Activated T-cell treated with anti-CD3 and anti-CD28 coated beads, Interleukin-2, amount 50 U/mL, for 1 hour (primary cell): ENCODE measurements around the gene MYO18A.
A peak's percentile ranks its signal among the peaks of the same experiment; 100 is the strongest.
"Not testable (repeated sequence)": the region's sequence is repeated elsewhere in the genome, so short reads cannot be mapped to it uniquely, and the experiment has no call there.

ENCODE experiments used
- DNase-seq: peaks from one replicate; pipeline ENCODE4 v3.0.0-alpha.2; 2020

MYO18A gene

DNA sequence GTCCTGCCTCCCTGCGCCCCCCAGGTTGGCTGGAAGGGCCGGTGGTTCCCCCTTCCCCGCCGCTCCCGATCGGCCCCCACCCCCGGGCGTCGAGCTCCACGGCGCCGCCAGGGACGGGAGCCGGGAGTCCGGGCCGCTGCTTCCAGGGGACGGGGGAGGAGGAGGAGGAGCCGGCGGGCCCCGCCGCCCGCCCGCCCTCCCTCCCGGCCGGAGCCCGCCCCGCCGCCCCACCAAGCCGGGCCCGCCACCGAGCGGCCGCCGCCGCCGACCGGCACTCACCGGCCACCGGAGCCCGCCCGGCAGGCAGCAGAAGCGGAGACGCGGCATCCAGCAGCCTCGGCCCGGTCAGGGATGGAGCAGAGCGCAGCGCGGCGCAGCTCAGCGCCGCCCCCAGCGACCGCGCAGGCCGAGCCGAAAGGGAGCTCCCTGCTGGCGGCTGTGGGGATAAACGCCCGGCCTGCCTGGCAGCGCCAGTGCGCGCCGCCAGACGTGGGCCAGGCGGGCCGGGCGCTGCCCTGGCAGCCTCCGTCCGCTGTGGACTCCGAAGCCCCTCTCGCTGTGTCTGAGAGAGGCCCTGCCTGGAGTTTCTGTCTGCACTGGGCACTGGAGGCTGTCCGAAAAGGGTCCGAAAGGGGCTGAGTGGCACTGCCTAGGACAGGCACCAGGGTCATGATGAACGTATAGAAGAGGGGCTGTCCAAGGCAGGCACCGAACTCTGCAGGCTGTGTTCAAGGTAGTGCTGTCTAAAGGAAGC is at the start of gene MYO18A:
Gene MYO18A (minus strand): TSS at position 365 of the 754 bp plus-strand sequence. CDS start 13,458 bp downstream, outside the sequence.
- peak; percentile 87 for DNase-seq

GRCh38 chr17:29225396-29225795 is 45.2 kb upstream of the MYO18A start:
- DNase-seq = no peak

- DNase-seq = not testable (repeated sequence)
Measured at GRCh38 chr17:29221338-29221737, 41.1 kb upstream of the MYO18A start.

GRCh38 chr17:29219378-29220047 is 39.3 kb upstream of the MYO18A start:
- peak; percentile 66 for DNase-seq

- DNase-seq = no peak
Measured at GRCh38 chr17:29216856-29217255, 36.7 kb upstream of the MYO18A start.

DNA sequence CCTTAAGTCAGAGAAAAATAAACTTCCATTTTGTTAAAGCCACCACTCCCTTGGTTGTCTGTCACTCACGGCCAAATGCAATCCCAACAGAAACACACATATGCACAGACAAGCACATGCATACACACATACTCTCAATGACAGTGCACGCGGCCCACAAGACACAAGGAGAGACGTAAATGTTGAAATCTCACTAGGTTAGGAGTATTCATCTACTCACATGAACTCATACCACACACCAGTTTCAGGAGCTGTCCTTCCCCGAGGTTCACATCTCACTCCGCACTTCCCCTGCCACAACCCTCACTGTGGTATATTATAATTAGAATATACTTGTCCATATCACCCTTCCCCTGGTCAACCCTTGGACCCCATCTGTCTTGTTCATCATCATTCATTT is 36.0 kb upstream of the MYO18A start:
- DNase-seq = no peak

DNA sequence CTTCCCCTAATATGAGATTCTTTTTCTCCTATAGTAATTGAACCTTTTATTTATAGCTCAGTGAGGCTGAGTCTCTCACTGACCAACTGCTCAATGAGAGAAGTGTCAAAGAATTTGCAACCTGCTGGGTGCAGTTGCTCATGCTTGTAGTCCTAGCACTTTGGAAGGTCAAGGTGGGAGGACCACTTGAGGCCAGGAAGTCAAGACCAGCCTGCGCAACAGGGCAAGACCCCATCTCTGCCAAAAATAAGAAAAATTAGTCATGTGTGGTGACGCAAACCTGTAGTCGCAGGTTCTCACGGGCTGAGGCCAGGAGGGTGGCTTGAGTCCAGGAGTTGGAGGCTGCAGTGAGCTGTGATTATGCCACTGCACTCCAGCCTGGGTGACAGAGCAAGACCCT is 35.5 kb upstream of the MYO18A start:
- DNase-seq = no peak

DNA sequence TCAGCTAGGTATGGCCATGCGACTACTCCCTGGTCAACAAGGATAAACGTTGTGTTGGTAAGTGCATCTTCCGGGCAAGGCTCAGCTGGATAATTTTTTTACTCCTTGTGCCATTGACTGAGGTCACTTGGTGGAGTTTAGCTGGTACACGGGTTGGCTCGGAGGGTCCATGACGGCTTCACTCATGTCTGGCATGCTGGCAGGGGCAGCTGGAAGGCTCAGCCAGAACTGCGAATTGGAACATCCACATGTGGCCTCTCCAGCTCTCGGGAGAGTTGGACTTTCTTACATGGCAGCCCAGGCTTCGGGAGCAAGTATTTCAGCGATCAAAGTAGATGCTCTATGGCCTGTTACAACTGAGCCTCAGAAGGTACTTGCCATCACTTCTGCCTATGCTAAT is 35.0 kb upstream of the MYO18A start:
- DNase-seq = no peak

DNA sequence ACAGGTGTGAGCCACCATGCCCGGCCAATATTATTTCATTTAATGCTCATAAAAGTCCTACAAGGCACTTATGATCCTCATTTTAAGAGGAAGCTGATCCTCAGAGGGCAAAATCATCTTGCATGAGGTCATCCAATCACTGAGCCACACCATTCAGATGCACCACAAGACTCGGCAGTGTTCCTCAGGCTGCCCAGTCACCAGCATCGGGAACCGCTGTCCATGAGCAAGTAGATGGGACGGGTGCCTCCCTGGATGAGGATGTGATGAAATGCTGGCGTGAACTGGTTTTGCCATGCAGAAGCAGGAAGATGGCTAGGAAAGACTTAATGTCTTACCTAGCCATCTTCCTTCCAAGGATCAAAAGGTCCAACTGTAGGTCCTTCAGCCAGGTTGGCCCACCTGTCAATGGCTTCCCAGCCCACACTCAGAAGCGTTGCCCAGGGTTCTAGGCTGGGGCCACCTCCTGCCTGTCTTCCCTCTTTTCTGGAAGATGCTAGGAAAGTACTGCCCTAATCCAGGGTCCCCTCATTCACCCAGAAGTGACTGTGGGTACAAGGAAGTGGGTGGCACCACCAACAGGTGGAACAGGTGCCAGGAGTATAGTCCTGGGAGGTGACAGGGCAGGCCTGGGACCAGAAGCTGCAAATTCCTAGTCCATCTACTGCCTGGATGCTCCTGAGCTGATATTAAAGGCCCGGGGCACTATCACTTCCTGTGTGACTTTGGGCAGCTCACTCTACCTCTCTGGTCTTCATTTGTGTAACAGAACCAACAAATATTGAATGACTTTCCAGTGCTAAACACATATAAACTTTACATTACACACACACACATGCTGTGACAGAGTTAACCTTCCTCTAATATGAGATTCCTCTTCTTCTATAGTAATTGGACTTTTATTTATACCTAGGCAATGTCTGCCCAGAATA is 34.3 kb upstream of the MYO18A start:
- no peak for DNase-seq

GRCh38 chr17:29212681-29213121 is 32.5 kb upstream of the MYO18A start:
- DNase-seq = no peak

DNA sequence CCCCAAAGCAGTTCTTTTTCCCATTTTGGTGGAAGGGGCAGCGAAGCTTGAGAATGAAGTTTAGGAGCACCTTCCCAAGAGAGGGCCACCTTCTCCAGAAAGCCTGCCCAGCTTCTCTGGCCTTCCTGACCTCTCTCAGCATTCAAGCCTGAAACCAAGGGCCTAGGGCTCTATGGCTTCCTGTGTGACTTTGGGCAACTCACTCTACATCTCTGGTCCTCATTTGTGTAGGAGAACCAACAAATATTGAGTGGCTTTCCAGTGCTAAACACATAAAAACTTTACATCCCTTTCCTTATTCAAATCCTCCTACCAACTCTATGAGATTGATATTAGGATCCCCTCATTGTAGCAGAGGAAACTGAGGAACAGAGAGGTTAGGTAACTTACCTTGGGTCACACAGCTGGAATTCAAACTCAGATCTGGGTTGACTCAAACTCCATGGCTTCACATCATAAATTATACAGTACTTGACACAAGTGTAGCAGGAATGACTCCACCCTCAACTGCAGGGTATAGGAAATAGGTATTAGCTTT is 32.0 kb upstream of the MYO18A start:
- DNase-seq = no peak

GRCh38 chr17:29210879-29211278 is 30.7 kb upstream of the MYO18A start:
- no peak for DNase-seq

DNA sequence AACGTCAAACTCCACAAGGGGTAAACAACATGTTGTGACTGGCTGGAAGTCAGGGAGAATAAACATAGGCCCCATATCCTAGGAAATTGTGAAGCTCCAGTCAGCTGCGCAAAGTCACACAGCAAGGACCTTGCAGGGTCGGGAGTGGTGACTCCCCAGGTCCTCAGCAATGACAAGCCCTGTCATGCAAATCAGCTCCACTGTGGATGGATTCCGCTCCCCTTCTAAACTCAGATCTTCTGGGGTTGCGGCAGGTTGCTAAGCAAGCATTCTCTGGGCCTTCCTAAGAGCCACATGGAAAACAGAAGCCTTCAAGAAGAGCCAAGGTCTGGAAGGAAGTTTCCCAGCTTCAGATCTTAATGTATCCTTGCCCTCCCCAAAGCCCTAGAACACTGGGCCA is 28.9 kb upstream of the MYO18A start:
- DNase-seq = no peak

GRCh38 chr17:29207975-29208374 is 27.8 kb upstream of the MYO18A start:
- DNase-seq = no peak

DNA sequence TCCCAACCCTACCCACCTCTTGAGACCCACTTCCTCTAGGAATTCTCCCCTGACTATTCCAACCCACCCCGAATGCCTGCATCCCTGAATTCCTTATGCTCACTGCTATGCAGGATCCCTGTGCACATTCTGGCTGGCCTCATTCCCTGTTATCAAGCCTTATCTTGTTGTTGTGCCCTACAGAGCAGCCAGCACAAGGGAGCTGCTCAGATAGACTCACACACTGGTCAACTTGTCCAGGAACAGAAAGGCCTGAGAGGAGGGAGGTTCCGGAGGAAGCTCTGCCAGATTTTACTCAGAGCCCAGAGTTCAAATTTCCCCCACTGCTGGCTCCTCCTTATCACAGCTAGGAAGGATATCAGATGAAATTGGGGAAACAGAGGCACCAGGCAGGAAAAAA is 24.8 kb upstream of the MYO18A start:
- no peak for DNase-seq

GRCh38 chr17:29204068-29204804 is 24.0 kb upstream of the MYO18A start:
- DNase-seq = not testable (repeated sequence)

- DNase-seq = no peak
Measured at GRCh38 chr17:29197516-29198272, 17.5 kb upstream of the MYO18A start.

- no peak for DNase-seq
Measured at GRCh38 chr17:29196769-29197515, 16.7 kb upstream of the MYO18A start.

DNA sequence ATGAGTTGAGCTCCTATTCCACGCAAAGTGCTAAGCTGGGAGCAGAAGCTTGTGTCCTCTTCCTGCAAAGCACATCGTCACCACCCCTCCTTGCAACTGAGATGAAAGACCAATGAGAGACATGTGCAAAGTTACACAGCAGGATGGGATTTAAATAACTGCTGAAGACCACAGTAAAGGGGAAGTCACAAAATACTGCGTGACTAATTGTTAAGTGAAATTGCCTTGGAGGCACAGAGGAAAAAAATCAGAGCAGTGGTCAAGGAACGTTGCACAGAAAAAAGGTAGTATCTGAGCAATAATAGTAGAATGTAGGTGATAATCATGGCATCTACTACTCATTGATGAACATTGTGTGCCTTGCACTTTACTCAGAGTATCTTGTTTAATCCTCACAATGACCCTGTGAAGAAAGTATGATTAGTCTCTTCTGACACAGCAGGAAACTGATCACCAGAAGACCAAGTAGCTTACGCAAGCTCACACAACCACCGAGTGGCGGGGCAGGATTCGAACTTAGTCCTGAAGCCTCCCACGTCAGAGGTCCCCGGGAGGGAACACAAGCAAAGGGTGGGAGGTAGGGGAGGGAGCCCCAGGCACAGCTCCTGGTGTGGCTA is 15.4 kb upstream of the MYO18A start:
- no peak for DNase-seq

DNA sequence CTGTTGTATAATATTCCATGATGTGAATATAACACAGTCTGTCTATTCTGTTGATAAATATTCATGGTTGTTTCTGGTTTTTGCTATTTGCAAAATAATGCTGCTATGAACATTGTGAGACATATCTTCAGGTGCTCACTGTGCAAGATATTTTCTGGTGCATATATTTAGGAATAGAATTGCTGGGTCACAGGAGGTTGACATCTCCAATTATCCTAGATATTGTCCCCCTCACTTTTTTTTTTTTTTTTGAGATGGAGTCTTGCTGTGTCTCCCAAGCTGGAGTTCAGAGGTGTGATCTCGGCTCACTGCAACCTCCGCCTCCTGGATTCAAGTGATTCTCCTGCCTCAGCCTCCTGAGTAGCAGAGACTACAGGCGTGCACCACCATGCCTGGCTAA is 14.5 kb upstream of the MYO18A start:
- no peak for DNase-seq
